Ovary (tissue), 9 donors: ENCODE measurements around the gene VPS54. TPM values are rescaled to one million over a fixed set of nuclear protein-coding genes. Genes with fewer than 3 reads are reported as not detected.

Source experiments
- DNase-seq, 5 donors: peaks; one replicate each; pipeline ENCODE4 v3.0.0-alpha.2; 2019 to 2020
- H3K27ac ChIP-seq, 2 donors: fragments of 200-600 bp; one replicate each; pipeline versions ENCODE4 v1.5.1 to v1.8.0; 2019 to 2022
- H3K27me3 ChIP-seq: fragments of 200-600 bp; one replicate; pipeline ENCODE4 v1.8.0; 2022
- H3K36me3 ChIP-seq: fragments of 200-600 bp; sonication (generic); one replicate; pipeline ENCODE4 v1.5.1; 2019
- H3K4me1 ChIP-seq: one replicate; pipeline ENCODE4 v1.8.1; 2013; ENCODE audit warnings: mild to moderate bottlenecking, moderate library complexity; ENCODE audit not compliant: insufficient read depth
- H3K4me3 ChIP-seq: fragments of 200-600 bp; sonication (generic); one replicate; pipeline ENCODE4 v1.5.1; 2017
- H3K9me3 ChIP-seq, 2 donors: fragments of 200-600 bp in 1 of 2; sonication (generic) in 1 of 2; one replicate each; pipeline versions ENCODE4 v1.5.1 to v1.8.1; 2013 to 2019; ENCODE audit warnings: mild to moderate bottlenecking in 1 of 2, moderate library complexity in 1 of 2
- EP300 ChIP-seq: sonication (generic); formaldehyde crosslinking; IDR thresholded peaks from one replicate; pipeline ENCODE4 v1.6.1; 2017; ENCODE audit warnings: antibody characterized with exemption
- POLR2A ChIP-seq: fragments of 450-650 bp; IDR thresholded peaks from one replicate; pipeline ENCODE4 v1.6.1; 2017; ENCODE audit warnings: antibody characterized with exemption, mild to moderate bottlenecking, moderate library complexity
- WGBS, 3 donors: extraction: QIAGEN DNeasy Blood & Tissue Kit in 1 of 3; methylation state at CpG; one replicate each; pipeline versions ENCODE4 v1.1.5 to v1.1.7; 2013 to 2017; 5-methylcytosine and 5-hydroxymethylcytosine counted together
- intact Hi-C, 4 donors: fragments of 100-400 bp; cut with DNase I; formaldehyde crosslinking; loops; one replicate each; pipeline versions ENCODE4 v1.11.0 to v1.15.1; 2022 to 2023
- polyA plus RNA-seq, 2 donors: library from polyadenylated mRNA; stranded (reverse); fragments of 200-250 nt in 1 of 2; fragments of 350-450 nt in 1 of 2; fragmentation: Illumina TruSeq in 1 of 2; extraction: RNeasy Lipid Tissue Mini Kit (QIAGEN cat#74804) in 1 of 2; gene quantifications; one replicate each; pipeline ENCODE4 v1.2.3, GENCODE V29; 2013 to 2014
- total RNA-seq, 7 donors: library from RNA; depleted of rRNA in 2 of 7; stranded (reverse); fragments of >200 nt in 2 of 7; fragmentation: NEBNext Ultra II Directional in 3 of 7; extraction: Animal tissue kit (Norgen Biotek cat#: 25700) in 3 of 7; gene quantifications; one replicate each; pipeline versions ENCODE4 v1.1.0 to v1.2.4, GENCODE V29; 2016 to 2023
- TF ChIP-seq, protein P1 (sequence below), 3 donors: fragments of 450-650 bp in 2 of 3; fragments of 200-600 bp in 1 of 3; IDR thresholded peaks; one replicate each; pipeline versions ENCODE4 v1.5.1 to v1.8.0; 2016 to 2022; ENCODE audit warnings: antibody characterized with exemption in 3 of 3, mild to moderate bottlenecking in 1 of 3
- donor health status: DM: no; HTN: no; CAD: no; lungs with moderate emphysema.
- donor health status: DM: no; HTN: no; CAD: no.
- donor health status: Bipolar disorder and iron deficiency.
- donor health status: DM: yes; HTN: yes; CAD: no.
- donor health status: DM: no; HTN: no; CAD: no.
- donor health status: DM: yes; HTN: yes; CAD: no.

The VPS54 gene
- total and polyA plus RNA-seq, 9 donors: 17.9 to 28.6 (median 20.6) TPM

GRCh38 chr2:63893163-63893562 lies 126.1 kb downstream of the VPS54 start:
- intact Hi-C loops: no loop called here
- Histone ChIP-seq H3K4me1 (peaks cover 2% of the 10 kb centered on the region), H3K27me3 (no peaks in the 10 kb centered on the region), H3K27ac (no peak overlapping the region), H3K9me3 (no peaks in the 10 kb centered on the region), H3K36me3 (no peaks in the 10 kb centered on the region), H3K4me3 (no peak overlapping the region)
- 72 to 80% (median 73%) methylated on average over 2 of the region's 2 CpGs for WGBS, 3 donors
- DNase-seq: no peak
- TF ChIP-seq, protein P1, sequence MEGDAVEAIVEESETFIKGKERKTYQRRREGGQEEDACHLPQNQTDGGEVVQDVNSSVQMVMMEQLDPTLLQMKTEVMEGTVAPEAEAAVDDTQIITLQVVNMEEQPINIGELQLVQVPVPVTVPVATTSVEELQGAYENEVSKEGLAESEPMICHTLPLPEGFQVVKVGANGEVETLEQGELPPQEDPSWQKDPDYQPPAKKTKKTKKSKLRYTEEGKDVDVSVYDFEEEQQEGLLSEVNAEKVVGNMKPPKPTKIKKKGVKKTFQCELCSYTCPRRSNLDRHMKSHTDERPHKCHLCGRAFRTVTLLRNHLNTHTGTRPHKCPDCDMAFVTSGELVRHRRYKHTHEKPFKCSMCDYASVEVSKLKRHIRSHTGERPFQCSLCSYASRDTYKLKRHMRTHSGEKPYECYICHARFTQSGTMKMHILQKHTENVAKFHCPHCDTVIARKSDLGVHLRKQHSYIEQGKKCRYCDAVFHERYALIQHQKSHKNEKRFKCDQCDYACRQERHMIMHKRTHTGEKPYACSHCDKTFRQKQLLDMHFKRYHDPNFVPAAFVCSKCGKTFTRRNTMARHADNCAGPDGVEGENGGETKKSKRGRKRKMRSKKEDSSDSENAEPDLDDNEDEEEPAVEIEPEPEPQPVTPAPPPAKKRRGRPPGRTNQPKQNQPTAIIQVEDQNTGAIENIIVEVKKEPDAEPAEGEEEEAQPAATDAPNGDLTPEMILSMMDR (IDR thresholded peaks at IDR 0.05): no peak
- TF ChIP-seq POLR2A (no peak), EP300 (no peak)

- Histone ChIP-seq H3K4me3 (no peak overlapping the region), H3K4me1 (peaks cover 2% of the 10 kb centered on the region), H3K36me3 (no peaks in the 10 kb centered on the region), H3K27me3 (no peaks in the 10 kb centered on the region), H3K27ac (no peak overlapping the region), H3K9me3 (no peaks in the 10 kb centered on the region)
- DNase-seq: no peak
- intact Hi-C loops: no loop called here
- 62 to 79% (median 75%) methylated on average over 1 of the region's 1 CpG for WGBS, 3 donors
- TF ChIP-seq EP300 (no peak), POLR2A (no peak)
- TF ChIP-seq, protein P1 (IDR thresholded peaks at IDR 0.05): no peak
Observed at GRCh38 chr2:63891488-63892030, 127.7 kb downstream of the VPS54 start.

GRCh38 chr2:63890678-63891077 lies 128.6 kb downstream of the VPS54 start:
- intact Hi-C loops: no loop called here
- Histone ChIP-seq H3K36me3 (no peaks in the 10 kb centered on the region), H3K9me3 (no peaks in the 10 kb centered on the region), H3K27me3 (no peaks in the 10 kb centered on the region), H3K4me3 (no peak overlapping the region), H3K4me1 (peaks cover 2% of the 10 kb centered on the region), H3K27ac (no peak overlapping the region)
- TF ChIP-seq POLR2A (no peak), EP300 (no peak)
- no peak for DNase-seq
- 90 to 93% (median 92%) methylated on average over 2 of the region's 2 CpGs for WGBS, 3 donors

- H3K9me3 ChIP-seq: no peaks in the 10 kb centered on the region
- TF ChIP-seq EP300 (no peak), POLR2A (no peak)
- TF ChIP-seq, protein P1 (IDR thresholded peaks at IDR 0.05): peak in 2 of 3 donors; percentile 34 to 63
- H3K4me3 ChIP-seq: no peak overlapping the region
- H3K36me3 ChIP-seq: no peaks in the 10 kb centered on the region
- DNase-seq: peak in 4 of 5 donors; percentile 25 to 40 (median 33)
- no peak overlapping the region for H3K27ac ChIP-seq
- 81 to 86% (median 82%) methylated on average over 6 of the region's 6 CpGs for WGBS, 3 donors
- intact Hi-C loops: loop anchor here in 1 of 4 donors (10.0 kb wide), 1 partner anchor 194 kb away; no protein-coding TSS in a partner anchor
- H3K4me1 ChIP-seq: peaks cover 2% of the 10 kb centered on the region
- H3K27me3 ChIP-seq: no peaks in the 10 kb centered on the region
Observed at GRCh38 chr2:63888490-63889402, 130.5 kb downstream of the VPS54 start.
